Ishikawa (cell line): ENCODE results near the gene BAZ2B.

Experiments used
- CEBPB ChIP-seq: IDR thresholded peaks from 2 replicates; pipeline ENCODE4 v1.6.1; 2012
- CREB1 ChIP-seq: IDR thresholded peaks from 2 replicates; pipeline ENCODE4 v1.6.1; 2012; ENCODE audit warnings: low read depth
- EGR1 ChIP-seq: IDR thresholded peaks from 2 replicates; pipeline ENCODE4 v1.6.1; 2012
- EP300 ChIP-seq: IDR thresholded peaks from 2 replicates; pipeline ENCODE4 v1.6.1; 2012; ENCODE audit warnings: borderline replicate concordance
- FOXM1 ChIP-seq: IDR thresholded peaks from 2 replicates; pipeline ENCODE4 v1.6.1; 2012; ENCODE audit warnings: low read depth, borderline replicate concordance
- MAX ChIP-seq: IDR thresholded peaks from 2 replicates; pipeline ENCODE4 v1.6.1; 2012
- NFIC ChIP-seq: IDR thresholded peaks from 2 replicates; pipeline ENCODE4 v1.6.1; 2012
- RAD21 ChIP-seq: IDR thresholded peaks from 2 replicates; pipeline ENCODE4 v1.6.1; 2012; ENCODE audit warnings: low read depth
- REST ChIP-seq: IDR thresholded peaks from 2 replicates; pipeline ENCODE4 v1.6.1; 2012; ENCODE audit warnings: low read depth, mild to moderate bottlenecking
- TAF1 ChIP-seq: IDR thresholded peaks from 2 replicates; pipeline ENCODE4 v1.6.1; 2012; ENCODE audit warnings: low read depth, mild to moderate bottlenecking
- TCF12 ChIP-seq: IDR thresholded peaks from 2 replicates; pipeline ENCODE4 v1.6.1; 2012; ENCODE audit warnings: low read depth
- TEAD4 ChIP-seq: IDR thresholded peaks from 2 replicates; pipeline ENCODE4 v1.6.1; 2012
- USF1 ChIP-seq: IDR thresholded peaks from 2 replicates; pipeline ENCODE4 v1.6.1; 2012
- YY1 ChIP-seq: IDR thresholded peaks from 2 replicates; pipeline ENCODE4 v1.6.1; 2012; ENCODE audit warnings: low read depth
- ZBTB7A ChIP-seq: IDR thresholded peaks from 2 replicates; pipeline ENCODE4 v1.6.1; 2012; ENCODE audit warnings: low read depth

Gene BAZ2B

GRCh38 chr2:159442159-159442852, 174.0 kb downstream of the BAZ2B start:
- TF ChIP-seq CREB1: no peak
- TF ChIP-seq REST: no peak
- TF ChIP-seq TAF1: no peak
- TF ChIP-seq NFIC: no peak
- no peak for TF ChIP-seq FOXM1
- no peak for TF ChIP-seq USF1
- TF ChIP-seq RAD21: no peak
- TF ChIP-seq YY1: no peak
- no peak for TF ChIP-seq TCF12
- TF ChIP-seq CEBPB: no peak
- no peak for TF ChIP-seq EGR1
- no peak for TF ChIP-seq ZBTB7A
- TF ChIP-seq EP300: no peak
- no peak for TF ChIP-seq MAX
- no peak for TF ChIP-seq TEAD4

GRCh38 chr2:159441182-159441581, 175.2 kb downstream of the BAZ2B start:
- TF ChIP-seq TCF12: no peak
- TF ChIP-seq TAF1: no peak
- TF ChIP-seq RAD21: no peak
- no peak for TF ChIP-seq NFIC
- TF ChIP-seq MAX: no peak
- no peak for TF ChIP-seq TEAD4
- TF ChIP-seq YY1: no peak
- TF ChIP-seq CEBPB: no peak
- TF ChIP-seq USF1: no peak
- TF ChIP-seq CREB1: no peak
- no peak for TF ChIP-seq EP300
- no peak for TF ChIP-seq REST
- no peak for TF ChIP-seq FOXM1
- TF ChIP-seq ZBTB7A: no peak
- no peak for TF ChIP-seq EGR1

GRCh38 chr2:159439421-159439820, 176.9 kb downstream of the BAZ2B start:
- TF ChIP-seq TEAD4 (no peak), CEBPB (no peak), RAD21 (no peak), EP300 (no peak), YY1 (no peak), CREB1 (no peak), USF1 (no peak), NFIC (no peak)

GRCh38 chr2:159438720-159439353, 177.5 kb downstream of the BAZ2B start:
- no peak for TF ChIP-seq EGR1
- TF ChIP-seq TCF12: no peak
- no peak for TF ChIP-seq ZBTB7A
- no peak for TF ChIP-seq CEBPB
- TF ChIP-seq FOXM1: no peak
- TF ChIP-seq TEAD4: no peak
- no peak for TF ChIP-seq TAF1
- TF ChIP-seq YY1: no peak
- TF ChIP-seq EP300: no peak
- no peak for TF ChIP-seq NFIC
- no peak for TF ChIP-seq USF1
- TF ChIP-seq MAX: no peak
- no peak for TF ChIP-seq REST
